Esophagus squamous epithelium (tissue), 4 donors: ENCODE measurements around the gene CEP135.
"Not testable (repeated sequence)": the region's sequence is repeated elsewhere in the genome, so short reads cannot be mapped to it uniquely, and the experiment has no call there.

Experiments
- POLR2A ChIP-seq, 4 donors: fragments of 450-650 bp; IDR thresholded peaks; one replicate each; pipeline ENCODE4 v1.6.1; 2017; ENCODE audit warnings: antibody characterized with exemption in 4 of 4, mild to moderate bottlenecking in 4 of 4, moderate library complexity in 3 of 4
- TF ChIP-seq, protein P1 (sequence below), 6 experiments: fragments of 450-650 bp in 4 of 6; fragments of 200-600 bp in 2 of 6; sonication (generic) in 2 of 6; IDR thresholded peaks; one replicate each; pipeline ENCODE4 v1.5.1; 2016 to 2019; ENCODE audit warnings: antibody characterized with exemption in 6 of 6, mild to moderate bottlenecking in 4 of 6, moderate library complexity in 4 of 6

DNA sequence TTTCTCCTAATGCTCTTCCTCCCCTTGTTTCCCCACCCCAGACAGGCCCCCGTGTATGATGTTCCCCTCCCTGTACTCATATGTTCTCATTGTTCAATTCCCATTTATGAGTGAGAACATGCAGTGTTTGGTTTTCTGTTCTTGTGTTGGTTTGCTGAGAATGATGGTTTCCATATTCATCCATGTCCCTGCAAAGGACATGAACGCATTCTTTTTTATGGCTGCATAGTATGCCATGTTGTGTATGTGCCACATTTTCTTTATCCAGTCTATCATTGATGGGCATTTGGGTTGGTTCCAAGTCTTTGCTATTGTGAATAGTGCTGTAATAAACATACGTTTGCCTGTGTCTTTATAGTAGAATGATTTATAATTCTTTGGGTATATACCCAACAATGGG is 124.0 kb downstream of the CEP135 start:
- TF ChIP-seq, protein P1, sequence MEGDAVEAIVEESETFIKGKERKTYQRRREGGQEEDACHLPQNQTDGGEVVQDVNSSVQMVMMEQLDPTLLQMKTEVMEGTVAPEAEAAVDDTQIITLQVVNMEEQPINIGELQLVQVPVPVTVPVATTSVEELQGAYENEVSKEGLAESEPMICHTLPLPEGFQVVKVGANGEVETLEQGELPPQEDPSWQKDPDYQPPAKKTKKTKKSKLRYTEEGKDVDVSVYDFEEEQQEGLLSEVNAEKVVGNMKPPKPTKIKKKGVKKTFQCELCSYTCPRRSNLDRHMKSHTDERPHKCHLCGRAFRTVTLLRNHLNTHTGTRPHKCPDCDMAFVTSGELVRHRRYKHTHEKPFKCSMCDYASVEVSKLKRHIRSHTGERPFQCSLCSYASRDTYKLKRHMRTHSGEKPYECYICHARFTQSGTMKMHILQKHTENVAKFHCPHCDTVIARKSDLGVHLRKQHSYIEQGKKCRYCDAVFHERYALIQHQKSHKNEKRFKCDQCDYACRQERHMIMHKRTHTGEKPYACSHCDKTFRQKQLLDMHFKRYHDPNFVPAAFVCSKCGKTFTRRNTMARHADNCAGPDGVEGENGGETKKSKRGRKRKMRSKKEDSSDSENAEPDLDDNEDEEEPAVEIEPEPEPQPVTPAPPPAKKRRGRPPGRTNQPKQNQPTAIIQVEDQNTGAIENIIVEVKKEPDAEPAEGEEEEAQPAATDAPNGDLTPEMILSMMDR (IDR thresholded peaks at IDR 0.05) = not testable (repeated sequence)
- TF ChIP-seq POLR2A (IDR thresholded peaks at IDR 0.05) = not testable (repeated sequence)
